K562 treated with DMSO at 1 percent for 48 hours (cell line): Measurements from ENCODE around the gene RAMP2. TPM values are rescaled to one million over a fixed set of nuclear protein-coding genes. Genes with fewer than 3 reads are reported as not detected.

ENCODE experiments used
- total RNA-seq: library from RNA; unstranded; fragments of 300-600 nt; gene quantifications from 2 replicates; pipeline ENCODE4 v1.2.3, GENCODE V29; 2022; ENCODE audit warnings: low replicate concordance; ENCODE audit errors: extremely low read depth

Gene RAMP2
- total RNA-seq: not detected in 2 replicates

GRCh38 chr17:42760652-42761581, at the start of gene RAMP2:
RAMP2 (plus strand) TSS chr17:42761227; CDS start chr17:42761262, 35 bp downstream.

GRCh38 chr17:42744806-42745617, 16.0 kb upstream of the RAMP2 start, which contains the start of gene EZH1:
EZH1 (minus strand) TSS chr17:42745040; CDS start chr17:42728941, 16,099 bp downstream.

GRCh38 chr17:42773290-42774035, 12.4 kb downstream of the RAMP2 start, which contains the start of gene VPS25:
VPS25 (plus strand) TSS chr17:42773449; CDS start chr17:42773476, 27 bp downstream.

GRCh38 chr17:42779936-42780850, 19.2 kb downstream of the RAMP2 start, which contains the start of gene WNK4:
WNK4 (plus strand) TSS chr17:42780610; CDS start chr17:42780699, 89 bp downstream.

GRCh38 chr17:42798383-42799380, 37.7 kb downstream of the RAMP2 start, which contains the start of the genes CNTD1 and COA3:
CNTD1 (plus strand) TSS chr17:42798861; CDS start chr17:42799068, 207 bp downstream.
COA3 (minus strand) TSS chr17:42798704; CDS start chr17:42798681, 23 bp downstream.

Other genes starting within 250 kb of the RAMP2 start
- gene NAGLU, start 225.0 kb upstream of the RAMP2 start, total RNA-seq: not detected in 2 replicates
- not detected in 2 replicates for gene HSD17B1, start 208.3 kb upstream of the RAMP2 start, total RNA-seq
- gene COASY, start 199.1 kb upstream of the RAMP2 start, total RNA-seq: not detected in 2 replicates
- gene MLX, start 194.1 kb upstream of the RAMP2 start, total RNA-seq: not detected in 2 replicates
- not detected in 2 replicates for gene PSMC3IP, start 183.5 kb upstream of the RAMP2 start, total RNA-seq
- gene RETREG3, start 151.9 kb upstream of the RAMP2 start, total RNA-seq: not detected in 2 replicates
- not detected in 2 replicates for gene TUBG1, start 151.5 kb upstream of the RAMP2 start, total RNA-seq
- not detected in 2 replicates for gene TUBG2, start 101.9 kb upstream of the RAMP2 start, total RNA-seq
- gene PLEKHH3, start 84.2 kb upstream of the RAMP2 start, total RNA-seq: not detected in 2 replicates
- gene CCR10, start 79.4 kb upstream of the RAMP2 start, total RNA-seq: not detected in 2 replicates
- not detected in 2 replicates for gene CNTNAP1, start 78.7 kb upstream of the RAMP2 start, total RNA-seq
- gene EZH1, start 16.2 kb upstream of the RAMP2 start, total RNA-seq: not detected in 2 replicates
- gene VPS25, start 12.2 kb downstream of the RAMP2 start, total RNA-seq: not detected in 2 replicates
- not detected in 2 replicates for gene WNK4, start 19.4 kb downstream of the RAMP2 start, total RNA-seq
- gene COA3, start 37.5 kb downstream of the RAMP2 start, total RNA-seq: not detected in 2 replicates
- not detected in 2 replicates for gene CNTD1, start 37.6 kb downstream of the RAMP2 start, total RNA-seq
- gene BECN1, start 63.1 kb downstream of the RAMP2 start, total RNA-seq: not detected in 2 replicates
- not detected in 2 replicates for gene PSME3, start 72.2 kb downstream of the RAMP2 start, total RNA-seq
- not detected in 2 replicates for gene AOC2, start 83.4 kb downstream of the RAMP2 start, total RNA-seq
- gene AOC3, start 90.0 kb downstream of the RAMP2 start, total RNA-seq: not detected in 2 replicates
- gene G6PC1, start 139.6 kb downstream of the RAMP2 start, total RNA-seq: not detected in 2 replicates
- not detected in 2 replicates for gene AARSD1, start 203.2 kb downstream of the RAMP2 start, total RNA-seq
- gene PTGES3L, start 218.9 kb downstream of the RAMP2 start, total RNA-seq: not detected in 2 replicates
- not detected in 2 replicates for gene RUNDC1, start 219.3 kb downstream of the RAMP2 start, total RNA-seq
- gene RPL27, start 237.2 kb downstream of the RAMP2 start, total RNA-seq: 4,701 TPM in 1 of 2 replicates, not detected in the other
- gene IFI35, start 245.6 kb downstream of the RAMP2 start, total RNA-seq: not detected in 2 replicates